Thyroid gland (tissue), 4 donors: Measurements from ENCODE around the gene FEN1.

Source experiments
- POLR2A ChIP-seq, 2 donors: fragments of 450-650 bp; IDR thresholded peaks; one replicate each; pipeline ENCODE4 v1.6.1; 2017; ENCODE audit warnings: antibody characterized with exemption in 2 of 2, mild to moderate bottlenecking in 2 of 2, moderate library complexity in 1 of 2
- TF ChIP-seq, protein P1 (sequence below), 6 experiments: fragments of 200-600 bp in 3 of 6; fragments of 450-650 bp in 3 of 6; sonication (generic) in 3 of 6; IDR thresholded peaks; one replicate each; pipeline ENCODE4 v1.5.1; 2016 to 2019; ENCODE audit warnings: antibody characterized with exemption in 6 of 6, mild to moderate bottlenecking in 2 of 6, inconsistent platforms in 1 of 6, moderate library complexity in 1 of 6

DNA sequence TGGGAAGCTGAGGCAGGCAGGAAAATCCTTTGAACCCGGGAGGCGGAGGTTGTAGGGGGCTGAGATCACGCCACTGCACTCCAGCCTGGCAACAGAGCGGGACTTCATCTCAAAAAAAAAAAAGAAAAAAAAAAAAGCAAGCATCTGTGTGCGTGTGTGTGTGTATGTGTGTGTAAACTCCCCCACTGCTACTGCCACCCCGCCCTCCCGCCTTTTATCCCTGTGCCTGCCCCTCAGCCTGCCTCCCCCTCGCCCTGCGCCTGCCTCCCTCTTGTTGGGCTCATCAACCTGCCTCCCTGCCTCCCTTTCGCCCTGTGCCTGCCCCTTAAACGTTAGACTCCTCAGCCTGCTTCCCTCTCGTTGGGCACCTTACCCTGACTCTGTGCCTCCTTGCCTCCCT is 18.3 kb upstream of the FEN1 start:
- TF ChIP-seq, protein P1, sequence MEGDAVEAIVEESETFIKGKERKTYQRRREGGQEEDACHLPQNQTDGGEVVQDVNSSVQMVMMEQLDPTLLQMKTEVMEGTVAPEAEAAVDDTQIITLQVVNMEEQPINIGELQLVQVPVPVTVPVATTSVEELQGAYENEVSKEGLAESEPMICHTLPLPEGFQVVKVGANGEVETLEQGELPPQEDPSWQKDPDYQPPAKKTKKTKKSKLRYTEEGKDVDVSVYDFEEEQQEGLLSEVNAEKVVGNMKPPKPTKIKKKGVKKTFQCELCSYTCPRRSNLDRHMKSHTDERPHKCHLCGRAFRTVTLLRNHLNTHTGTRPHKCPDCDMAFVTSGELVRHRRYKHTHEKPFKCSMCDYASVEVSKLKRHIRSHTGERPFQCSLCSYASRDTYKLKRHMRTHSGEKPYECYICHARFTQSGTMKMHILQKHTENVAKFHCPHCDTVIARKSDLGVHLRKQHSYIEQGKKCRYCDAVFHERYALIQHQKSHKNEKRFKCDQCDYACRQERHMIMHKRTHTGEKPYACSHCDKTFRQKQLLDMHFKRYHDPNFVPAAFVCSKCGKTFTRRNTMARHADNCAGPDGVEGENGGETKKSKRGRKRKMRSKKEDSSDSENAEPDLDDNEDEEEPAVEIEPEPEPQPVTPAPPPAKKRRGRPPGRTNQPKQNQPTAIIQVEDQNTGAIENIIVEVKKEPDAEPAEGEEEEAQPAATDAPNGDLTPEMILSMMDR (IDR thresholded peaks at IDR 0.05), result no peak
- no peak for TF ChIP-seq POLR2A (IDR thresholded peaks at IDR 0.05)
